K562 (cell line): ENCODE data around the gene OPCML. TPM values are rescaled to one million over a fixed set of nuclear protein-coding genes. Genes with fewer than 3 reads are reported as not detected.

Experiments
- ATAC-seq: fragments of 200-7000 bp; cut with Tn5 transposase; 3 replicates; pipeline ENCODE4 v1.9.1; 2020; ENCODE audit warnings: moderate library complexity
- BruUV-seq: library from RNA; stranded (reverse); fragments of 400-500 nt; replicated peaks from 2 replicates; lab custom pipeline; 2021; lab: Mats Ljungman, UMichigan
- CTCF ChIA-PET: fragments of 300-600 bp; formaldehyde crosslinking; extraction: SDS; loops from one replicate; lab custom pipeline; 2021; ENCODE audit warnings: low intra/inter-chr PET ratio; lab: Yijun Ruan, JAX
- POLR2A ChIA-PET: fragments of 300-600, 350-650 bp; sonication (Branson Sonifier 250); formaldehyde crosslinking; extraction: SDS; loops from one replicate; lab custom pipeline; 2021; ENCODE audit warnings: antibody characterized with exemption, inconsistent platforms; lab: Yijun Ruan, JAX
- DNase-seq, 4 experiments: peaks; one replicate each; pipeline versions ENCODE4 v3.0.0 to v3.0.0-alpha.2; 2011 to 2018; ENCODE audit warnings: low spot score in 3 of 4, mixed read lengths in 3 of 4; ENCODE audit errors: extremely low read depth in 1 of 4
- FAIRE-seq: peaks from 2 replicates; lab custom pipeline; 2011; peaks lifted over from hg19 to GRCh38; lab: Jason Lieb, UNC
- H2AFZ ChIP-seq: 2 replicates; pipeline ENCODE4 v1.6.0; 2011; ENCODE audit warnings: low read depth, low read length, control low read depth, inconsistent platforms
- H3K27ac ChIP-seq: fragments of 200-600 bp; 3 replicates; pipeline ENCODE4 v1.8.0; 2011; ENCODE audit warnings: low read depth, mild to moderate bottlenecking, control low read depth, inconsistent platforms, low read length, moderate library complexity, mixed read lengths; ENCODE audit errors: extremely low read depth
- H3K27me3 ChIP-seq, 2 experiments: fragments of 300-600 bp in 1 of 2; 2 replicates in 1 of 2; 3 replicates in 1 of 2; pipeline versions ENCODE4 v1.6.0 to v1.8.0; 2011; ENCODE audit warnings: inconsistent platforms in 2 of 2, low read length in 2 of 2, mild to moderate bottlenecking in 1 of 2, mixed read lengths in 1 of 2, moderate library complexity in 1 of 2; ENCODE audit not compliant: control insufficient read depth in 2 of 2, insufficient read depth in 2 of 2
- H3K36me3 ChIP-seq: fragments of 300-600 bp; 3 replicates; pipeline ENCODE4 v1.8.0; 2011; ENCODE audit warnings: mild to moderate bottlenecking, low read length, inconsistent platforms; ENCODE audit not compliant: control insufficient read depth, insufficient read depth
- H3K4me1 ChIP-seq, 2 experiments: fragments of 200-600 bp in 1 of 2; replicated peaks in 1 of 2; 2 replicates in 1 of 2; 3 replicates in 1 of 2; pipeline versions ENCODE4 v1.5.1 to v1.8.0; 2011; ENCODE audit warnings: inconsistent platforms in 2 of 2, low read length in 2 of 2, mild to moderate bottlenecking in 1 of 2, mixed read lengths in 1 of 2, moderate library complexity in 1 of 2; ENCODE audit not compliant: control insufficient read depth in 2 of 2, insufficient read depth in 2 of 2
- H3K4me2 ChIP-seq: 2 replicates; pipeline ENCODE4 v1.6.1; 2011; ENCODE audit warnings: low read length, control low read depth, inconsistent platforms, mixed read lengths; ENCODE audit not compliant: insufficient read depth
- H3K4me3 ChIP-seq: fragments of 200-600 bp; sonication (generic), shearing (Covaris generic); 2 replicates; pipeline ENCODE4 v1.5.1; 2016; ENCODE audit warnings: control low read depth, inconsistent platforms
- H3K79me2 ChIP-seq: fragments of 200-600 bp; 3 replicates; pipeline ENCODE4 v1.8.0; 2011; ENCODE audit warnings: low read length, inconsistent platforms; ENCODE audit not compliant: control insufficient read depth, insufficient read depth
- H3K9ac ChIP-seq, 2 experiments: 2 replicates each; pipeline versions ENCODE4 v1.6.0 to v1.6.1; 2011; ENCODE audit warnings: low read depth in 2 of 2, low read length in 2 of 2, control low read depth in 1 of 2, inconsistent platforms in 1 of 2, mild to moderate bottlenecking in 1 of 2, mixed read lengths in 1 of 2; ENCODE audit not compliant: insufficient read depth in 1 of 2
- H3K9me1 ChIP-seq: one replicate; pipeline ENCODE4 v1.6.0; 2011; ENCODE audit warnings: inconsistent platforms, mild to moderate bottlenecking, low read length, moderate library complexity; ENCODE audit not compliant: control insufficient read depth, insufficient read depth
- H3K9me3 ChIP-seq: replicated peaks from 2 replicates; pipeline ENCODE4 v1.5.1; 2011; ENCODE audit warnings: low read depth, low read length, inconsistent platforms; ENCODE audit not compliant: control insufficient read depth, insufficient read depth
- H4K20me1 ChIP-seq: replicated peaks from 2 replicates; pipeline ENCODE4 v1.6.1; 2011; ENCODE audit warnings: low read length, inconsistent platforms, mixed read lengths; ENCODE audit not compliant: control insufficient read depth, insufficient read depth
- DACH1 ChIP-seq: fragments of 450-650 bp; IDR thresholded peaks from 2 replicates; pipeline ENCODE4 v1.6.1; 2018; ENCODE audit not compliant: partially characterized antibody
- ELF4 ChIP-seq: fragments of 450-650 bp; formaldehyde crosslinking; IDR thresholded peaks from 2 replicates; pipeline ENCODE4 v1.4.0; 2022; ENCODE audit warnings: missing genetic modification characterization
- ERF ChIP-seq: fragments of 450-650 bp; formaldehyde crosslinking; IDR thresholded peaks from 2 replicates; pipeline ENCODE4 v1.4.0; 2020; ENCODE audit warnings: mild to moderate bottlenecking, mixed read lengths
- ETV5 ChIP-seq: sonication (generic); formaldehyde crosslinking; IDR thresholded peaks from 2 replicates; pipeline ENCODE4 v1.4.0; 2020; ENCODE audit warnings: low read depth, mild to moderate bottlenecking, missing genetic modification reagents
- FOXJ3 ChIP-seq: sonication (generic); formaldehyde crosslinking; IDR thresholded peaks from 2 replicates; pipeline ENCODE4 v1.4.0; 2020; ENCODE audit warnings: mild to moderate bottlenecking, missing genetic modification reagents
- PHB2 ChIP-seq: fragments of 450-650 bp; IDR thresholded peaks from 2 replicates; pipeline ENCODE4 v1.6.1; 2017; ENCODE audit warnings: low read depth
- PHTF2 ChIP-seq: fragments of 250-450 bp; sonication (Bioruptor Pico); IDR thresholded peaks from 2 replicates; pipeline ENCODE4 v1.5.0; 2021; ENCODE audit warnings: mild to moderate bottlenecking
- POLR2AphosphoS2 ChIP-seq: IDR thresholded peaks from 2 replicates; pipeline ENCODE4 v1.6.1; 2012; ENCODE audit warnings: low read length, improper control_type of control experiment
- ZNF232 ChIP-seq: sonication (generic); formaldehyde crosslinking; IDR thresholded peaks from 2 replicates; pipeline ENCODE4 v1.8.0; 2022; ENCODE audit warnings: mild to moderate bottlenecking, missing genetic modification reagents
- ZNF3 ChIP-seq: fragments of 250-450 bp; sonication (Bioruptor Pico); IDR thresholded peaks from 2 replicates; pipeline ENCODE4 v1.5.0; 2021; ENCODE audit warnings: mild to moderate bottlenecking, moderate library complexity
- ZNF830 ChIP-seq: fragments of 250-450 bp; sonication (Bioruptor Pico); IDR thresholded peaks from 2 replicates; pipeline ENCODE4 v1.5.0; 2021; ENCODE audit warnings: mild to moderate bottlenecking
- WGBS: fragments of 100-300 bp; shearing (Covaris generic); methylation state at CpG from one replicate; pipeline ENCODE4 v1.1.6; 2016; ENCODE audit warnings: low coverage, mixed read lengths; ENCODE audit not compliant: insufficient coverage; ENCODE audit errors: missing lambda C conversion rate; 5-methylcytosine and 5-hydroxymethylcytosine counted together
- in situ Hi-C: fragments of 300-500 bp; cut with MboI; formaldehyde crosslinking; loops from 4 replicates; pipeline ENCODE4 v1.15.0; 2018; ENCODE audit warnings: inconsistent platforms, mixed read lengths
- intact Hi-C: fragments of 100-400 bp; cut with micrococcal nuclease; formaldehyde crosslinking; loops from 2 replicates; pipeline ENCODE4 v1.14.2; 2022
- polyA plus RNA-seq, 8 experiments: library from polyadenylated mRNA; depleted of rRNA in 4 of 8; stranded (reverse) in 5 of 8; unstranded in 3 of 8; fragments of >200 nt; fragmentation: Nextera tagmentation in 2 of 8; fragmentation: Illumina TruSeq in 1 of 8; extraction: Ambion mirVana in 2 of 8; extraction: Trizol in 1 of 8; gene quantifications; 2 replicates each; pipeline versions ENCODE4 v1.2.1 to v1.2.3, GENCODE V29; 2011 to 2014; ENCODE audit warnings: inconsistent platforms in 1 of 8, missing spikeins in 1 of 8
- total RNA-seq, 7 experiments: library from RNA; depleted of rRNA in 6 of 7; stranded (reverse); fragments of >200 nt in 6 of 7; fragmentation: Illumina TruSeq in 2 of 7; extraction: Trizol in 2 of 7; gene quantifications; 2 replicates each; pipeline versions ENCODE4 v1.2.1 to v1.2.3, GENCODE V29; 2011 to 2021; ENCODE audit warnings: low replicate concordance in 1 of 7

The OPCML gene
- total and polyA plus RNA-seq, 9 of the 15 experiments (the other 6 are each of a cell fraction or from before 2014, with no cell fraction given) = not detected

DNA sequence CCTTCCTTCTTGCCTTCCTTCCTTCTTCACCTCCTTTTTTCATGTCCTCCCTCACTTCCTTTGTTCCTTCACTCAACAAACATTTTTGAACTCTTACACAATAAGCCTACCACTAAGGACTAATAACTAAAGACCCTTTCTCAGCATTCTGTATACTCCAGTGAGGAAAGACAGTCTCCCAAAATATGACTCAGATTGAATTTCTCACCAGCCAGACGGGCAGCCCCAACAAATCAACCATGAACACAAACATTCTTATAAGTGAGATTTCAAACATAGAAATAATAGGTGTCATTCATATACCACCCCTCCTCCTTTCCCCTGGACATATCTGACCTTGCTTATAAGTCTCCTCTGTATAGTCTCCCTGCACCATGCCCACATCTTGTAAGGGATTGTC lies 1079.7 kb downstream of the OPCML start:
- H3K9me1 ChIP-seq = no peaks in the 10 kb centered on the region
- no peaks in the 10 kb centered on the region for H3K9me3 ChIP-seq
- no peaks in the 10 kb centered on the region for H3K27me3 ChIP-seq
- 0% methylated on average over 1 of the region's 1 CpG for WGBS
- no peaks in the 10 kb centered on the region for H3K79me2 ChIP-seq
- H3K9ac ChIP-seq = no peak overlapping the region
- FAIRE-seq = no peak
- H2AFZ ChIP-seq = no peak overlapping the region
- ATAC-seq = no peak
- no TSS peak for BruUV-seq
- DNase-seq = no peak
- TF ChIP-seq PHTF2 (CRISPR knock-in tag) (no peak), ERF (CRISPR knock-in tag) (no peak), ZNF232 (CRISPR knock-in tag) (no peak), FOXJ3 (CRISPR knock-in tag) (no peak), PHB2 (no peak), POLR2AphosphoS2 (no peak), DACH1 (no peak), ELF4 (CRISPR knock-in tag) (no peak), ZNF3 (no peak), ETV5 (no peak), ZNF830 (no peak)
- H3K36me3 ChIP-seq = no peaks in the 10 kb centered on the region
- H3K4me1 ChIP-seq = no peaks in the 10 kb centered on the region
- intact Hi-C loops (no loop called here), in situ Hi-C loops (no loop called here)
- no peak overlapping the region for H3K4me2 ChIP-seq
- no peak overlapping the region for H3K4me3 ChIP-seq
- H4K20me1 ChIP-seq = no peaks in the 10 kb centered on the region
- POLR2A ChIA-PET = no interaction called here
- no peak overlapping the region for H3K27ac ChIP-seq
- CTCF ChIA-PET = no interaction called here
